Mucosa of descending colon (tissue), 3 donors: Measurements from ENCODE around the gene PITPNC1. TPM values are rescaled to one million over a fixed set of nuclear protein-coding genes. Genes with fewer than 3 reads are reported as not detected.

ENCODE experiments used
- ATAC-seq: fragments of 200-7000 bp; cut with Tn5 transposase; one replicate; pipeline ENCODE4 v1.9.1; 2020; ENCODE audit warnings: mild to moderate bottlenecking, moderate library complexity
- DNase-seq, 3 donors: peaks; one replicate each; pipeline ENCODE4 v3.0.0-alpha.2; 2020
- H3K36me3 ChIP-seq: fragments of 200-600 bp; one replicate; pipeline ENCODE4 v1.8.0; 2021; ENCODE audit warnings: low read depth, mild to moderate bottlenecking
- H3K4me1 ChIP-seq: fragments of 200-600 bp; one replicate; pipeline ENCODE4 v1.8.0; 2021; ENCODE audit warnings: low read depth, mild to moderate bottlenecking
- H3K4me3 ChIP-seq: fragments of 200-600 bp; one replicate; pipeline ENCODE4 v1.8.0; 2021; ENCODE audit warnings: mild to moderate bottlenecking
- H3K9me3 ChIP-seq: fragments of 200-600 bp; one replicate; pipeline ENCODE4 v1.8.0; 2021; ENCODE audit warnings: mild to moderate bottlenecking
- intact Hi-C, 2 donors: fragments of 100-400 bp; cut with DNase I in 1 of 2; cut with micrococcal nuclease in 1 of 2; formaldehyde crosslinking; loops; one replicate each; pipeline versions ENCODE4 v1.11.0 to v1.11.1; 2022; cut with DNase I, micrococcal nuclease
- total RNA-seq, 3 donors: library from RNA; stranded (reverse); fragmentation: NEBNext Ultra II Directional in 2 of 3; extraction: Animal tissue kit (Norgen Biotek cat#: 25700) in 2 of 3; gene quantifications; one replicate each; pipeline versions ENCODE4 v1.2.1 to v1.2.4, GENCODE V29; 2021 to 2023
- TF ChIP-seq, protein P1 (sequence below): fragments of 200-600 bp; IDR thresholded peaks from one replicate; pipeline ENCODE4 v1.8.0; 2022; ENCODE audit warnings: antibody characterized with exemption, mild to moderate bottlenecking
- donor health status: DM: no; HTN: no; CAD: no; lungs with moderate emphysema.
- donor health status: DM: no; HTN: no; CAD: no.
- donor health status: DM: no; HTN: yes; CAD: no.

PITPNC1 gene
- total RNA-seq, 3 donors from 2014 or later, result 10.7 to 11.4 (median 10.9) TPM

DNA sequence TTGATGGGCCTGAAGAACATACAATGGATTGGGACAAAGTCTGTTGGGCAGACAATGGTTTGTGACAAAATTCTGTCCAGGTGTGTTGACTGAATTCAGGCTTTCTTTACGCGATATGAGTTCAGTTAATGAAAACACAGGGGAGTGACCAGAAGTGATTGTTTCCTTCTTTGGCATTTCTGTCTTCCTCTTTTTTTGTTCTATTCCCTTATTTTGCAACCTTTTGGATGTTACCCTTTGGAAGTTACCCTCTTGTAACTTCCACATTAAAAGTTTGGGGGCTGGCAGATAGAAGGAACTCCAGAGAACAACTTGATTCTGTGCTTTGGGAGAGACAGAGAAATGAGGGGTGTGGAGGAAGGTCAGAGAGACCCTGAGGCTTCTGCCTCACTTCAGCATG, 126.7 kb downstream of the PITPNC1 start:
- H3K9me3 ChIP-seq, result peaks cover 7% of the 10 kb centered on the region
- ATAC-seq (no peak), DNase-seq (no peak)
- no peak overlapping the region for H3K4me3 ChIP-seq
- no peaks in the 10 kb centered on the region for H3K4me1 ChIP-seq
- TF ChIP-seq, protein P1, sequence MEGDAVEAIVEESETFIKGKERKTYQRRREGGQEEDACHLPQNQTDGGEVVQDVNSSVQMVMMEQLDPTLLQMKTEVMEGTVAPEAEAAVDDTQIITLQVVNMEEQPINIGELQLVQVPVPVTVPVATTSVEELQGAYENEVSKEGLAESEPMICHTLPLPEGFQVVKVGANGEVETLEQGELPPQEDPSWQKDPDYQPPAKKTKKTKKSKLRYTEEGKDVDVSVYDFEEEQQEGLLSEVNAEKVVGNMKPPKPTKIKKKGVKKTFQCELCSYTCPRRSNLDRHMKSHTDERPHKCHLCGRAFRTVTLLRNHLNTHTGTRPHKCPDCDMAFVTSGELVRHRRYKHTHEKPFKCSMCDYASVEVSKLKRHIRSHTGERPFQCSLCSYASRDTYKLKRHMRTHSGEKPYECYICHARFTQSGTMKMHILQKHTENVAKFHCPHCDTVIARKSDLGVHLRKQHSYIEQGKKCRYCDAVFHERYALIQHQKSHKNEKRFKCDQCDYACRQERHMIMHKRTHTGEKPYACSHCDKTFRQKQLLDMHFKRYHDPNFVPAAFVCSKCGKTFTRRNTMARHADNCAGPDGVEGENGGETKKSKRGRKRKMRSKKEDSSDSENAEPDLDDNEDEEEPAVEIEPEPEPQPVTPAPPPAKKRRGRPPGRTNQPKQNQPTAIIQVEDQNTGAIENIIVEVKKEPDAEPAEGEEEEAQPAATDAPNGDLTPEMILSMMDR, result no peak
- H3K36me3 ChIP-seq, result no peaks in the 10 kb centered on the region
- intact Hi-C loops, result loop anchor here in 1 of 2 donors (10.0 kb wide), 1 partner anchor 129 kb away; the partner anchor contains the start of gene PITPNC1

DNA sequence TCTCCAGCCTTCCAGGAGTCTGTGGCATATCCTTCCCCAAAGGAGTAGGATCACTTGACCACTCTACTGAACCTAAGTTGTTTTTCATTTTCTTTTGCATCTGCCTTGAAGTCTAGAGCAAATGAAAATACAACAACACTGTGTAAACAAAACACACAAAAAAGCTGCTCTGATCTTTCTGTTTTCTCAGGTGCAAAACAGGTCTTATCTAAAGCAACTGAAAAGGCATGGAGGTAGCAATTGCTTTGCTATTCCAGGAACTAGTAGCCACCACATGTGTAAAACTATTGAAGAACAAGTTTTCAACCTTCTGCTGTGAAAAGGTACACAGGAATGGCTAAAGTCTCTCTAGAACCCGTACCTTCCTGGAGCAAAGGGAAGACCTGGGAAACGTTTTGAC, 127.1 kb downstream of the PITPNC1 start:
- intact Hi-C loops, result loop anchor here in 1 of 2 donors (10.0 kb wide), 1 partner anchor 129 kb away; the partner anchor contains the start of gene PITPNC1
- Histone ChIP-seq H3K36me3 (no peaks in the 10 kb centered on the region), H3K4me3 (no peak overlapping the region), H3K9me3 (peaks cover 7% of the 10 kb centered on the region), H3K4me1 (no peaks in the 10 kb centered on the region)
- no peak for ATAC-seq
- TF ChIP-seq, protein P1, result no peak
- DNase-seq, result no peak

DNA sequence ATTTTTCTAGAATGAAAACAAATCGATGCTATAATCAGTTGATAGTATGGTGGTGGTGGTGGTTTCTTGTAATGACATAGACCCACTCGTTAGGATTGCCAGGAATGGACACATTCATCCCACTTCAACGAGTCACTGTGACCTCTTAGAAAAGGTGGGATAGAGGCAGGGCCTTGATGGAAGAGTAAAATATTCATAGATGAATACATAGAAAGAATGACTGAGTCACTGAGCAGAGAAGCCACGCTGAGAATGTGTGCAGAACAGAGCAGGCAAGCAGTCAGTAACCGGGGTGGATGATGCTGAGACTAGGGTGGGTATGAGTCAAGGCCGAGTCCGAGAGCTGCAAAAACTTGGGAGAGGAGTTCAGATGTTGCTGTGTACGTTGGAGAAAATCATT, 129.9 kb downstream of the PITPNC1 start:
- intact Hi-C loops, result loop anchor here in 1 of 2 donors (10.0 kb wide), 1 partner anchor 132 kb away; the partner anchor contains the start of gene PITPNC1
- TF ChIP-seq, protein P1, result no peak
- Histone ChIP-seq H3K4me3 (no peak overlapping the region), H3K9me3 (peaks cover 7% of the 10 kb centered on the region), H3K36me3 (no peaks in the 10 kb centered on the region), H3K4me1 (no peaks in the 10 kb centered on the region)
- ATAC-seq (no peak), DNase-seq (no peak)

DNA sequence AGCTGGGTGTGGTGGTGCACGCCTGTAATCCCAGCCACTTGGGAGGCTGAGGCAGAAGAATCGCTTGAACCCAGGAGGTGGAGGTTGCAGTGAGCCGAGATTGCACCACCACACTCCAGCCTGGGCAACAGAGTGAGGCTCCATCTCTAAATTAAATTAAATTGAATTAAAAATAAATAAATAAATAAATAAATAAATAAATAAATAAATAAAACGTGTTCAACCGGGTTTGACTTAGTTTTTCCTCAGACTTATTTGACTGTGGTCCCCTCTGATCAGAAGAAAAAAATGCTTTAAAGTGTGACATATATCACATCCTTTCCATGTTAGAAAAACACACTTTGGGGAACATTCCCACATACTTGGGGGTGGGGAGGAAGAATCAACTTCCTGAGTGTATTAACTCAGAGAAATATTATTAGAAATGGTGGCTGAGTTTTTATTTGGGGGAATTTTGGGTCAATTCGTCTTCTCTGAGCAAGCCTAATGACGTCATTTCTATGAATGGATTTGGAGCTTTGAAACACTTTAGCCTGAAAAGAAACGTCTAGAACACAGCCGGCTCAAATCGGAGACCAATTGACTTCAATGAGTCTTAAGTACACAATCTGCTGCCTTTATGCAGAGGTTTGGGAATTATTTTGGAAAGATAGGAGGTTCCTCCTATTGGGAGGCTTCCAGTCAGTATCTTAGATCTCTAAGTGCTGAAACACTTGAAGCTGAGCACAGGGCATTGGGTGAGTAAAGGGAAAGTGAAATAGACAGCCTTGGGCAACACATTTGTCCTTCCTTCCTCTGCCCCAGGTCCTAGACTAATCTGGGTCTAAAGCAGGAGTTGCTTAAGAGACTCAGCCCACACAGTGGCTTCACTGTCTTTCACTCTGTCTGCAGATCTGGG, 132.6 kb downstream of the PITPNC1 start:
- Histone ChIP-seq H3K4me1 (no peaks in the 10 kb centered on the region), H3K36me3 (no peaks in the 10 kb centered on the region), H3K4me3 (no peak overlapping the region), H3K9me3 (peaks cover 7% of the 10 kb centered on the region)
- ATAC-seq, result peak; percentile 69
- no peak for DNase-seq
- TF ChIP-seq, protein P1, result no peak
- intact Hi-C loops, result loop anchor here in 1 of 2 donors (10.0 kb wide), 1 partner anchor 135 kb away; the partner anchor contains the start of gene PITPNC1

DNA sequence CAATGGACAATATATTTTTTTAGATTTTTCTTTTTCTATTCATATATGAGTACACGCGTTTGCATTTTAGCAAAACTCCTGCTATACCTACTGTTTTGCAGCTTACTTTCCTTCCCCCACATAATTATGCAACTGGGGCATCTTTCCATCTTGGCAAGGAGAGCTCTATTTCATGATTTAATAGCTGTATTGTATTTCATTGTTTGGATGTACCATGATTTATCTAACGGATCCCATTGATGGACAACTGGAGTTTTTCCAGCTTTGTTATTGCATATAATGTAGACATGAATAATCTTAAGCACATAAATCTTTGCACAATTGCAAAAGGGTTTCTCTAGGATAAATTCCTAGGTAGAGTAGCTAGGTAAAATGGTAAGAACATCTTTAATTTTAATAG, 133.9 kb downstream of the PITPNC1 start:
- no peaks in the 10 kb centered on the region for H3K4me1 ChIP-seq
- H3K9me3 ChIP-seq, result peaks cover 7% of the 10 kb centered on the region
- no peaks in the 10 kb centered on the region for H3K36me3 ChIP-seq
- TF ChIP-seq, protein P1, result no peak
- ATAC-seq (no peak), DNase-seq (no peak)
- no peak overlapping the region for H3K4me3 ChIP-seq
- intact Hi-C loops, result no loop called here
